ENCODE data around the gene XKR8. TPM values are rescaled to one million over a fixed set of nuclear protein-coding genes. Genes with fewer than 3 reads are reported as not detected.

The XKR8 gene
- total RNA-seq, 1 experiment from 2014 or later, result 17.2 TPM

GRCh38 chr1:27949027-27949426 lies 10.7 kb upstream of the XKR8 start:
- Histone ChIP-seq H2AK5ac (ENCODE audit: insufficient read length, low read length) (no peak overlapping the region), H4K20me1 (ENCODE audit: control insufficient read depth, insufficient read depth, insufficient read length) (no peaks in the 10 kb centered on the region), H3K4me1 (ENCODE audit: insufficient read depth, low read length) (no peaks in the 10 kb centered on the region), H3K14ac (ENCODE audit: insufficient read depth, low read length) (no peak overlapping the region), H2AFZ (ENCODE audit: low read length) (no peak overlapping the region), H3K4me2 (ENCODE audit: insufficient read depth, insufficient read length, low read length) (no peak overlapping the region), H3K56ac (ENCODE audit: insufficient read length, low read depth, low read length) (no peak overlapping the region), H4K5ac (ENCODE audit: insufficient read length, low read depth, low read length) (no peak overlapping the region), H3K79me2 (ENCODE audit: insufficient read depth, low read length) (no peaks in the 10 kb centered on the region), H3K9ac (ENCODE audit: extremely low read depth, insufficient read length, low read length) (no peak overlapping the region), H3K4ac (ENCODE audit: low read depth, low read length) (no peak overlapping the region), H3K23me2 (ENCODE audit: insufficient read length, low read depth, low read length, poor library complexity, severe bottlenecking) (no peaks in the 10 kb centered on the region), H3K27me3 (ENCODE audit: insufficient read depth, low read length) (no peaks in the 10 kb centered on the region), H3K9me3 (ENCODE audit: control insufficient read depth, low read depth, low read length) (no peaks in the 10 kb centered on the region), H3T11ph (ENCODE audit: low read length) (no peak overlapping the region), H4K8ac (replicated peaks; ENCODE audit: insufficient read length, low read depth, low read length) (no peak overlapping the region), H2BK20ac (ENCODE audit: low read depth, low read length, poor library complexity, severe bottlenecking) (no peak overlapping the region), H3K23ac (ENCODE audit: insufficient read length, low read depth, low read length) (no peak overlapping the region), H3K18ac (ENCODE audit: insufficient read length, low read depth, low read length) (no peak overlapping the region), H3K79me1 (ENCODE audit: insufficient read depth, low read depth, low read length, poor library complexity, severe bottlenecking) (no peaks in the 10 kb centered on the region), H2BK12ac (ENCODE audit: insufficient read length, low read depth, low read length) (no peak overlapping the region), H4K91ac (ENCODE audit: insufficient read length, low read depth, low read length) (no peak overlapping the region), H2BK15ac (ENCODE audit: low read depth, low read length) (no peak overlapping the region), H3K27ac (ENCODE audit: insufficient read length, low read depth, low read length) (no peak overlapping the region), H2BK120ac (ENCODE audit: low read depth, low read length, poor library complexity, severe bottlenecking) (no peak overlapping the region), H2BK5ac (ENCODE audit: insufficient read length, low read length) (no peak overlapping the region)
- Mint-ChIP-seq H3K27ac (no peak overlapping the region), H3K9me3 (no peaks in the 10 kb centered on the region), H3K36me3 (ENCODE audit: insufficient read depth in 1 of 3, low read depth in 3 of 3) (peaks cover 19 to 70% (median 64%) of the 10 kb centered on the region in 3 experiments; a peak in 6 of 7 replicates), H3K4me1 (no peaks in the 10 kb centered on the region), H3K4me3 (no peak overlapping the region), H3K27me3 (ENCODE audit: low read depth) (no peaks in the 10 kb centered on the region)
- TF ChIP-seq, protein P1, sequence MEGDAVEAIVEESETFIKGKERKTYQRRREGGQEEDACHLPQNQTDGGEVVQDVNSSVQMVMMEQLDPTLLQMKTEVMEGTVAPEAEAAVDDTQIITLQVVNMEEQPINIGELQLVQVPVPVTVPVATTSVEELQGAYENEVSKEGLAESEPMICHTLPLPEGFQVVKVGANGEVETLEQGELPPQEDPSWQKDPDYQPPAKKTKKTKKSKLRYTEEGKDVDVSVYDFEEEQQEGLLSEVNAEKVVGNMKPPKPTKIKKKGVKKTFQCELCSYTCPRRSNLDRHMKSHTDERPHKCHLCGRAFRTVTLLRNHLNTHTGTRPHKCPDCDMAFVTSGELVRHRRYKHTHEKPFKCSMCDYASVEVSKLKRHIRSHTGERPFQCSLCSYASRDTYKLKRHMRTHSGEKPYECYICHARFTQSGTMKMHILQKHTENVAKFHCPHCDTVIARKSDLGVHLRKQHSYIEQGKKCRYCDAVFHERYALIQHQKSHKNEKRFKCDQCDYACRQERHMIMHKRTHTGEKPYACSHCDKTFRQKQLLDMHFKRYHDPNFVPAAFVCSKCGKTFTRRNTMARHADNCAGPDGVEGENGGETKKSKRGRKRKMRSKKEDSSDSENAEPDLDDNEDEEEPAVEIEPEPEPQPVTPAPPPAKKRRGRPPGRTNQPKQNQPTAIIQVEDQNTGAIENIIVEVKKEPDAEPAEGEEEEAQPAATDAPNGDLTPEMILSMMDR (conservative IDR thresholded peaks at IDR 0.05), result no peak
- WGBS (ENCODE audit: extremely low coverage, insufficient read length, low lambda C conversion rate), result no CpG with 5 or more reads among the region's 8 CpGs
- no peak for DNase-seq
